GM12801 (cell line): ENCODE measurements around the gene ASB3.

Experiments used
- TF ChIP-seq, protein P1 (sequence below): IDR thresholded peaks from one replicate; pipeline ENCODE4 v1.5.1; 2011; ENCODE audit warnings: control low read depth; ENCODE audit not compliant: insufficient read length; ENCODE audit errors: extremely low read depth

The ASB3 gene

DNA sequence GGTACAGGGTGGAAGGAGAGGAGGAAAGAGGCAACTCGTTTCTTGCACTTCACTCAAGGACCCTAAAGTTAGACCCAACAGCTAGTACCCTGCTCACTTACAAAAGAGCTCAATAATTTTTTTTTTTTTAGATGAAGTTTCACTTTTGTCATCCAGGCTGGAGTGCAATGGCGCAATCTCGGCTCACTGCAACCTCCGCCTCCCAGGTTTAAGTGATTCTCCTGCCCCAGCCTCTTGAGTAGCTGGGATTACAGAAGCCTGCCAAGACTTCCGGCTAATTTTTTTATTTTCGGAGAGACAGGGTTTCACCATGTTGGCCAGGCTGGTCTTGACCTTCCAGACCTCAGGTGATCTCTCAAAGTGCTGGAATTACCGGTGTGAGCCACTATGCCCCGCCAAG is 4.1 kb downstream of the ASB3 start:
- TF ChIP-seq, protein P1, sequence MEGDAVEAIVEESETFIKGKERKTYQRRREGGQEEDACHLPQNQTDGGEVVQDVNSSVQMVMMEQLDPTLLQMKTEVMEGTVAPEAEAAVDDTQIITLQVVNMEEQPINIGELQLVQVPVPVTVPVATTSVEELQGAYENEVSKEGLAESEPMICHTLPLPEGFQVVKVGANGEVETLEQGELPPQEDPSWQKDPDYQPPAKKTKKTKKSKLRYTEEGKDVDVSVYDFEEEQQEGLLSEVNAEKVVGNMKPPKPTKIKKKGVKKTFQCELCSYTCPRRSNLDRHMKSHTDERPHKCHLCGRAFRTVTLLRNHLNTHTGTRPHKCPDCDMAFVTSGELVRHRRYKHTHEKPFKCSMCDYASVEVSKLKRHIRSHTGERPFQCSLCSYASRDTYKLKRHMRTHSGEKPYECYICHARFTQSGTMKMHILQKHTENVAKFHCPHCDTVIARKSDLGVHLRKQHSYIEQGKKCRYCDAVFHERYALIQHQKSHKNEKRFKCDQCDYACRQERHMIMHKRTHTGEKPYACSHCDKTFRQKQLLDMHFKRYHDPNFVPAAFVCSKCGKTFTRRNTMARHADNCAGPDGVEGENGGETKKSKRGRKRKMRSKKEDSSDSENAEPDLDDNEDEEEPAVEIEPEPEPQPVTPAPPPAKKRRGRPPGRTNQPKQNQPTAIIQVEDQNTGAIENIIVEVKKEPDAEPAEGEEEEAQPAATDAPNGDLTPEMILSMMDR = no peak

DNA sequence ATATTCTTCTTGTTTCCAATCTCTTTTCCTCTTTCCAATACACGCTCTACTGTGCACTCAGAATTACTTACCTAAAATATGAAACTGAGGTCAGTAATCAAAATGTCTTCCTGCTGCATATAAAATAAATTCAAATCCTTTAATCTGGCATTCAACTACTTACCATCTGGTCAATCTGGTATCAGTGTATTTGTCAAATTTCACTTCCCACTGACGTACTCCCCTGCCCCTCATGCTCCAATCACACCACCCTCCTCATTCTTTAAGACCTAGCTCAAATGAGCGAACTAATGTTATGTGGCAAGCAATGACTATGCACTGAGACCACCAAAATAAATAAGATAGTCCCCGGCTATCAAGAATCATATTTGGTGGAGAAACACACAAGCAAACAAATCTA is 6.7 kb downstream of the ASB3 start:
- TF ChIP-seq, protein P1 = no peak

DNA sequence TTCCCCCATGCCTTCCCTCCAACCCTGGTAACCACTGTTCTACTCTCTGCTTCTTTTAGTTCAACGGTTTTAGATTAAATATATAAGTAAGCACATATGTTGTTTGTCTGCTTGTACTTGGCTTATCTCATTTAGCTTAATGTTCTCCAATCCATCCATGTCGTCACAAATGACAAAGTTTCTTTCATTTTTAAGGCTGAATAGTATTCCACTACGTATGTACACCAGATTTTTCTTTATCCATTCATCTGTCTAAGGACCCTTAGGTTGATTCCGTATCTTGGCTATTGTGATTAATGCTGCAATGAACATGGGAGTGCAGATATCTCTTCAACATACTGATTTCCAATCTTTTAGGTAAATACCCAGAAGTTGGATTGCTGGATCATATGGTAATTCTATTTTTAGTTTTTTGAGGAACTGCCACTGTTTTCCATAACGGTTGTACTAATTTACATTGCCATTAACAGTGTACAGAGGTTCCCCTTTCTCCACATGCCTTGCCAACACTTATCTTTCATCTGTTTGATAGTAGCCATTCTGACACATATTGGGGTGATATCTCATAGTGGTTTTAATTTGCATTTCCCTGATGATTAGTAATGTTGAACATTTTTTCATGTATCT is 8.1 kb downstream of the ASB3 start:
- TF ChIP-seq, protein P1 = no peak

DNA sequence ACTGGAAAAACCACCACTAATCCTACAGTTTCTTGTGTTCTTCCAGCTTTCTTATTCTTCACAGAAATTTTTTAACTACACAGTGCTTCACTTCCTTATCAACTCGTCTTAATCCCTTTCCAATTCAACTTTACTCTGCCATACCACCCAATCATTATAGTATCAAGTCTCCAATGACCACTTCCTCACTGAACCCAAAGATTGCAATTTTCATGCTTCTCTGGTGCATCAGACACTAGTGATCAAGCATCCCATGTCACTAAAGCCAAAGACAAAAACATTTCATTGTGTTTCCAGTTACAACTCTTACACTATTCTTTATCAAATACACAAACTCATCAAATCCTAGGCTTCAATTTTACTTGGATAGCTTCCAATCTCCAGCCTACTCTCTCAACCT is 9.6 kb downstream of the ASB3 start:
- TF ChIP-seq, protein P1 = no peak

DNA sequence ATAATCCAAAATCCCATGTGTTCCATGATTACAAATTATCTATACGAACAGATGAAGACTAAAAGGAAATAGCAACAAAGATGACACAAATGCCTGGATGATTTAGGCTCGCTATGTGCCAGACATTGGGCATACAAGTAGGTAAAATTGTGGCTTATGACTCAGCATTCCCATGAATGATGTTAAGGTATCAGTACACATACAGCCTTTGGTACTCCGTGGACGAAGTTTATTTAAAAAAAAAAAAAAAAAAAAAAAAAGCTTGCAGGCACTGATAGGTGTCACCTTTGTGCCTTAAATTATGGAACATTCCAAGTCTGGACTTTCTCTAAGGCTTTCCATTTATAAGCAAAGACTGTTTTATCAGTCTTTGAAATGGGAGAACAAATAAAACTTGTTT is 16.5 kb downstream of the ASB3 start:
- TF ChIP-seq, protein P1 = no peak

DNA sequence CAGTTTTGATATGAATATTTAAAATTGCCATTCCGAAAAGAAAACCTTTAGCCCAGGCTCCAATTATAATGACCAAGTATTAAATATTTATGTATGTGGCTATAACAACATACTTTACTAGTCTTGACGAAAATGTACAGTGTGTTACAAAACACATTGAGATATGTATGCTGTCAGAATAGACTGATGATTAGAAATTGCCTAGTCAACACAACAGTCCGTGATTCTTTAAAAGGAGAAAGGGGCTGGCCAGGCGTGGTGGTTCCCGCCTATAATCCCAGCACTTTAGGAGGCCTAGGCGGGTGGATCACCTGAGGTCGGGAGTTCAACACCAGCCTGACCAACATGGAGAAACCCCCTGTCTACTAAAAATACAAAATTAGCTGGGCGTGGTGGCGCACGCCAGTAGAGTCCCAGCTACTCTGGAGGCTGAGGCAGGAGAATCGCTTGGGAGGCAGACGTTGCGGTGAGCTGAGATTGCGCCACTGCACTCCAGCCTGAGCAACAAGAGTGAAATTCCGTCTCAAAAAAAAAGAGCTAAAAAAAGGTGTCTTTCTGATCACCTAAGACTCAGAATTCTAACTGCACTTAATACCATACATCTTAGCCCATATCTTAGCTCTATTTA is 17.3 kb downstream of the ASB3 start:
- TF ChIP-seq, protein P1 = no peak

DNA sequence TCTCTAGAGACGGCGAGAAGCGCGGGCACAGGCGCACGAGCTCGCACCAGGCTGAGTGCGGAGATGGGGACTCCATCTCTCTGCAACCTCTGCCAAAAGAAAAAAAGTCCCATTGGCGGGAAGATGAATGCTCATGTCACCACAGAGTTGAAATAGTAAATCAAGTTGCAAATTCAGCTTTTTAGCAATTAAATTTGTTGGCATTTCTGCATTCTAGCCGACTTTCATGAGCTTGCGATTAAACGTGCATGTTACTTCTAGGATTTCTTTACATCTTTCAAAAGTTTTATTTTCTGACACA is 18.6 kb downstream of the ASB3 start:
- TF ChIP-seq, protein P1 = no peak
